ENCODE measurements around the gene FBXO28. TPM values are rescaled to one million over a fixed set of nuclear protein-coding genes. Genes with fewer than 3 reads are reported as not detected.

FBXO28 gene
- total RNA-seq, 1 experiment from 2014 or later, result 37.0 TPM

- TF ChIP-seq RAD21 (IDR thresholded peaks at IDR 0.05; ENCODE audit: low read depth) (no peak), EGR1 (IDR thresholded peaks at IDR 0.05; ENCODE audit: low read depth) (no peak), ATF3 (IDR thresholded peaks at IDR 0.05) (no peak), POLR2AphosphoS5 (IDR thresholded peaks at IDR 0.05; ENCODE audit: low read depth, low read length) (no peak)
- Histone ChIP-seq H3K4me2 (ENCODE audit: low read length) (no peak overlapping the region), H3K9me3 (ENCODE audit: control insufficient read depth in 1 of 2, insufficient read depth in 1 of 2, low read depth in 1 of 2, low read length in 2 of 2) (no peaks in the 10 kb centered on the region), H4K20me1 (ENCODE audit: insufficient read depth) (peaks cover 6% of the 10 kb centered on the region; the same call in 1 of the 2 replicates), H3K9ac (ENCODE audit: low read length) (no peak overlapping the region), H2AFZ (ENCODE audit: low read depth, low read length, poor library complexity, severe bottlenecking) (no peak overlapping the region), H3K79me2 (ENCODE audit: insufficient read depth, low read length) (peaks cover 93% of the 10 kb centered on the region), H3K4me1 (ENCODE audit: control insufficient read depth in 1 of 2, insufficient read depth in 2 of 2, low read length in 2 of 2) (peaks cover 15 to 19% of the 10 kb centered on the region in 2 experiments; a peak in 3 of 4 replicates), H3K27me3 (ENCODE audit: insufficient read depth, low read length) (no peaks in the 10 kb centered on the region), H3K27ac (ENCODE audit: low read depth, low read length) (no peak overlapping the region), H3K4me3 (replicated peaks in 1 of 2; ENCODE audit: low read depth in 1 of 2, low read length in 2 of 2) (no peak overlapping the region), H3K36me3 (ENCODE audit: control insufficient read depth in 1 of 2, insufficient read depth in 2 of 2, low read length in 2 of 2) (peaks cover 0 to 6% of the 10 kb centered on the region in 2 experiments; a peak in 1 of 4 replicates), H3K9me2 (ENCODE audit: insufficient read depth) (no peaks in the 10 kb centered on the region)
- no TSS peak for BruUV-seq (replicated peaks)
- DNase-seq (ENCODE audit: low read depth, low spot score) (no peak), ATAC-seq (no peak)
- ChIA-PET POLR2A (no interaction called here), RAD21 (ENCODE audit: low non-redundant PET in 1 of 2, low total read pairs in 2 of 2, uncharacterized antibody in 2 of 2, unreplicated experiment in 2 of 2) (no interaction called here), CTCF (no interaction called here)
- intact Hi-C loops (cut with micrococcal nuclease), result loop anchor here (5.0 kb wide), 2 partner anchors 421 to 804 kb away; no protein-coding TSS in a partner anchor
These were observed 4.8 kb downstream of the FBXO28 start for GRCh38 chr1:224118688-224119087.

- Histone ChIP-seq H4K20me1 (ENCODE audit: insufficient read depth) (peaks cover 6% of the 10 kb centered on the region; the same call in 1 of the 2 replicates), H2AFZ (ENCODE audit: low read depth, low read length, poor library complexity, severe bottlenecking) (no peak overlapping the region), H3K4me2 (ENCODE audit: low read length) (no peak overlapping the region), H3K79me2 (ENCODE audit: insufficient read depth, low read length) (peaks cover 96% of the 10 kb centered on the region), H3K4me1 (ENCODE audit: control insufficient read depth in 1 of 2, insufficient read depth in 2 of 2, low read length in 2 of 2) (peaks cover 0 to 6% of the 10 kb centered on the region in 2 experiments; a peak in 1 of 4 replicates), H3K27me3 (ENCODE audit: insufficient read depth, low read length) (no peaks in the 10 kb centered on the region), H3K9me3 (ENCODE audit: control insufficient read depth in 1 of 2, insufficient read depth in 1 of 2, low read depth in 1 of 2, low read length in 2 of 2) (no peaks in the 10 kb centered on the region), H3K4me3 (replicated peaks in 1 of 2; ENCODE audit: low read depth in 1 of 2, low read length in 2 of 2) (no peak overlapping the region), H3K9ac (ENCODE audit: low read length) (no peak overlapping the region), H3K9me2 (ENCODE audit: insufficient read depth) (no peaks in the 10 kb centered on the region), H3K27ac (ENCODE audit: low read depth, low read length) (no peak overlapping the region), H3K36me3 (ENCODE audit: control insufficient read depth in 1 of 2, insufficient read depth in 2 of 2, low read length in 2 of 2) (peaks cover 0 to 6% of the 10 kb centered on the region in 2 experiments; a peak in 1 of 4 replicates)
- intact Hi-C loops (cut with micrococcal nuclease), result no loop called here
- DNase-seq (ENCODE audit: low read depth, low spot score) (no peak), ATAC-seq (no peak)
- ChIA-PET CTCF (no interaction called here), RAD21 (ENCODE audit: low non-redundant PET in 1 of 2, low total read pairs in 2 of 2, uncharacterized antibody in 2 of 2, unreplicated experiment in 2 of 2) (no interaction called here), POLR2A (no interaction called here)
- TF ChIP-seq CEBPB (IDR thresholded peaks at IDR 0.05; ENCODE audit: low read depth) (no peak), ATF3 (IDR thresholded peaks at IDR 0.05) (no peak), ZNF274 (IDR thresholded peaks at IDR 0.05; ENCODE audit: low read depth, low read length) (no peak), EZH2 (IDR thresholded peaks at IDR 0.05) (no peak), SRF (IDR thresholded peaks at IDR 0.05; ENCODE audit: low read depth) (no peak), EZH2phosphoT487 (IDR thresholded peaks at IDR 0.05; ENCODE audit: borderline replicate concordance) (no peak), SP1 (IDR thresholded peaks at IDR 0.05; ENCODE audit: low read depth) (no peak), POLR2A (IDR thresholded peaks at IDR 0.05; ENCODE audit: borderline replicate concordance, extremely low read depth, insufficient read depth, insufficient read length) (no peak)
- no TSS peak for BruUV-seq (replicated peaks)
These were observed 9.2 kb downstream of the FBXO28 start for GRCh38 chr1:224123136-224123535.

All from HCT116 (cell line).